NCI-H1417 treated with DMSO at 0.1 percent for 48 hours (cell line): ENCODE results near the gene ADGRL3.
"Not testable (repeated sequence)": the region's sequence is repeated elsewhere in the genome, so short reads cannot be mapped to it uniquely, and the experiment has no call there.

ENCODE experiments used
- DNase-seq: peaks from one replicate; lab custom pipeline; 2025; lab: John Stamatoyannopoulos, UW

Gene ADGRL3

DNA sequence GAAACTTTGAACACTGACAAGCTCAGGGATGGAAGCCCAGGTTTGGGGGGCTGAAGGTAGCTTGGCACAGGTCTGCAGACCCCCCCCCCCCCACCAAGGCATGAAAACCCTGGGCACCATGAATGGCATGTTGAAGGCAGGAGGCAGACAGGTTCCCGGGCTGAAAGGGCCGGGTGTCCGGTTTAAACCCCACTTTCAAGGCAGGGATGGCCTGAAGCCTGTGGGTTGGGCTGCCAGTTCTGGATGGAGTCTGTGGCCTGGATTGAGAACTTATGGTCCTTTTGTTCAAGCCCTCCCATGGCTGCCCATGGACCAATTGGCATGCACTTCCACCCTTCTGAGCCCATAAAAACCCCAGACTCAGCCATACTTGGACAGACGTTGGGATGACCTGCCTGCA lies 616.9 kb downstream of the ADGRL3 start:
- no peak for DNase-seq

DNA sequence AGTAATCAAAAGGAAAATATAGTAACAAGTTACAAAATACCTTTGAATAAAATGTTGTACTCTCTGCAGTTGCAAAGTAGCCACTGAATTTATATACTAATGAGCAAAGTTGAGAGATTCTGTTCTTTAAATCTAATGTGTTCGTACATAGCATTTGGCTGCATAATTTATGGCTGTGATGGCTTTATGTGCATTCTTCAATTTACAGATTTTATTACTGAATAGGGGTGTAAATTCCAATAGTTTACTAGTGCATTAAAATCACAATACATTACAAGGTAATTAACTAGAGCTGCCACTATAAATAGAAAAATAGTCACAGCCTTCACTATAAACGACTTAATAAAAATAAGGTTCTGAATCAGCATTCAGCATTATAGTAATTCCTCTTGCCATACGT lies 620.0 kb downstream of the ADGRL3 start:
- DNase-seq: no peak

DNA sequence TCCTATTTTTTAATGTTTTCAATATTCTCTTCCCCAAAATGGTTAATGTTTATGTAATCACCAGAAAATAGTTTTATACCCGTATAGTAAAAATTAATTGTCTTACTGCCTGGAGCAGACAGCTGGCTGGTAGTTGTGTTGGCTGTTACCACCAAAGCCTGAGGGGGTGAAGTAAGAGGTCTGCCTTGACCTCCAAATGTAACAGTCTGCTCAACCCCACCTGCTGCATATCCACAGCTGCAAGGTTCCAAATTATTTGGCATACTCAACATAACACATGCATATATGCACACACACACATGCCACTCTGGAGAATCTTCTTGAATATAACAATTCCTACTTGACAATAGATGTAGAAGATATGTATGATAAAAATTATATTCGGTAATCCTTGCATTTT lies 624.3 kb downstream of the ADGRL3 start:
- DNase-seq: no peak

DNA sequence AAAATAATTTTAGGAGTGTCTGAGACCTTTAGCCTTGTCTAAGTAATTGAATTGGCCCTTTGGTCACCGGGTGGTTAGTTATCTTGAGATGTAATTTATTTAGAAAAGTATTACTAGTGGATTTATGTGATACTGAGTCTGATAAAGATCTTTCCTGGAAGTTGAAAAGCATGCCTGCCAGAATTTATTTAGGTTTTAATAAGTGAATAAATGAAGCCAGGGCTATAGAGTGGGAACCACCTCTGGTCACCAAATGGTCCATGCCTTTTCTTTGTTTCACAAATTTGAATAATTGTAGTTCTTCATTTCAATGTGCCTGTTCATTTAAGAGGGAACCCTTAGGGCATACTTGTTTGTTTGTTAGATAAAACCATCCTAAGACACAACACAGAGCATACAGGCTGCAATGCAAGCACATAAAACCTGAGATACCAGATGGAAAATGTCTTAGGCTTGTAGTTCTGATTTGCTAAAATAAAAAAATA lies 627.8 kb downstream of the ADGRL3 start:
- no peak for DNase-seq

DNA sequence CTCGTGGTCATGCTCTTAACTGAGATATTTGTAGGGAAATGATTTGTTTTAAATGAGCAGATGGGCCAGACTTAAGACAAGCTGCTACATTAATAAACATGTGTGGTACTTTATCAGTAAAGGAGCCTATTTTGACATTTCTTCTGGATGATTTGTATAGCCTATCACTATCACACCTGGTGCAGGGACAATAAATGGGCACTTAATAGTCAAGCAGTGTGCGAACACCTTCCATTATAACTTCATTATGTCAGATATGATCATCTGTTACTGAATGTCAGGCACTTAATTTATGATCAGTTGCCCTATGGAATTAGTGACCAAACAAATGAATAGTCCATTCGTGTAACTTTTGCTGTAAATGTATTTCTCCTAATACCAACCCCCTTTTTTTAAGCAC lies 628.8 kb downstream of the ADGRL3 start:
- DNase-seq: peak; percentile 56

DNA sequence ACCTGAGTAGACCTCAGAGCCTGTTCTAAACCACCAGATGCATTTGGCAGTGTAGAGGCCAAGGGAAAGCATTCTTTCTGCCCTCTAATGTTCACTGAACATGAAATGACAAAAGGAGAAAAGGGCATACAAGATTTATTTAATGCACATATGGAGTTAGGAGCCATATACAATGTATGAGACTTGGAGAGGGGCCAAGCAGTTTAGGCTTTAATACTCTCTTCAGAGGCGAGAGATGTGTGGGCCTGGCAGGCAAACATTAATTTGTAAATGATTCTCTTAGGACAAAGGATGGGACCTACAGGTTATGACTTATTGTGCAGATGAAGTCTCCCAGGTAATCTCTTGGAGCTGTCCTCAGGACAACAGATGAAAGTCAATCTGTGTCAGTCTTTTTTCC lies 631.9 kb downstream of the ADGRL3 start:
- no peak for DNase-seq

DNA sequence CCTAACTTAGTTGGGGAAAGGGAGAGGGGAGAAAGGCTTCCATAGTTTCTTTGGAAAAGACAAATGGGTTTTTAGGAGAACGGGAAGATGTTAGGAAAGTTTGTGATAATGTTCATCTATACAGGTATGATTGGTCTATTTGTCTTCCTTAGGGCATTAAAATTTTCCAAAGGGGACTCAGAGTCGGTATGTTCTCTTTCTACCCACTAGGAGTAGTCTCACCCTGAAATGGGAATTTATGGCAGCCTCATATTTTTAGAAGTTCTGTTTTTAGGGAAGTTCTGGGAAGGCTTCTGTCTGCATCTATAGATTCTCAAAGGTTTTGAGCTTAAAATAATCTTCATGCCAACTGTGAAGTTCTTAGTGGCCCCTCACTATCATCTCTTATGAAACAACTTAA lies 637.3 kb downstream of the ADGRL3 start:
- DNase-seq: no peak

DNA sequence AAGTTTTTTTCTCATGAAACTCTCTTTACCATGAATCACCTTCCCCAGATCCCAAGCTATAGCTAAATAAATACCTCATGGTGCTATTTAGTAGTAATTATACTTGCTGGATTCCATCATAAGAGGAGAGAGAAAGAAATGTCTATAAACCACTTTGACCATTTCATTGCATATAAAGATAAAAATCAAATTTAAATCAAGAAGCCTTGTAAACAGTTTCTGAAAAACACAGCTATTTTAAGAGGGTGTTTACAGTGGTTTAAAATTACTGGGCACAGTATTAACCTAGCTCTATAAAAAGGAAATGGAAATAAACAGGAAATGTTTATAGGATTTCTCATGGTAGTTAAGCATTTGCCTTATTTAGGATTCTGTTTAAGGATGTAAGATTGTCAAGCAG lies 637.9 kb downstream of the ADGRL3 start:
- no peak for DNase-seq

DNA sequence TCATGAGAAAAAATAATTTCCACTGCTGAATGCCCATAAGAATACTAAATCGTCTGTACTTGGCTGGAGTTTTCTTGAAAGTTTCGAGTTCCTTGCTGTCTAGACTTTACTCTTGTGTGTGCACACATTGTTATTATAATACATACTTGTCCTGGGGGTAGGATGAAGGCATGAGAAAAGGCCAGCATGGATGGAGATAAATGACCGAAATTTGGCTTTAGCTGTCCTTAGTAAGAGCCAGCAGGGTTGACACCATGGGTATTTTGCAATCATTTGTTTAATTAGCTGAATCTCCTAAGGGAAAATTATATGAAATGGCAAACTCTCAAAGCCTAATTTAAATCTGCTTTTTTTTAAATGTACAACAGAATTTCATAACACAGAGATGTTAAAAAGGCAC lies 641.6 kb downstream of the ADGRL3 start:
- DNase-seq: no peak

DNA sequence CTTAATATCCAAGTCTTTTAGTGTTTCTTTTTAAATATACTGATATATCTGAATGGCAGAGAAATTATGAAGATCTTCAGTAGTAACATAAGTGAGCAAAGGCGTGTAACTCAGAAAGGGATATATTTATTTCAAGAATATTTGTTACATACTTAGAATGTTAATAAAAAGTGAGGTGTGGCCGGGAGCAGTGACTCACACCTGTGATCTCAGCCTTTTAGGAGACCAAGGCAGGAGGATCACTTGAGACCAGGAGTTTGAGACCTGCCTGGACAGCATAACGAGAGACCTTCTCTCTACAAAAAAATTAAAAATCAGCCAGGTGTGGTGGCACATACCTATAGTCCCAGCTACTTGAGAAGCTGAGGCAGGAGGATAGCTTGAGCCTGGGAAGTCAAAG lies 651.0 kb downstream of the ADGRL3 start:
- DNase-seq: no peak

DNA sequence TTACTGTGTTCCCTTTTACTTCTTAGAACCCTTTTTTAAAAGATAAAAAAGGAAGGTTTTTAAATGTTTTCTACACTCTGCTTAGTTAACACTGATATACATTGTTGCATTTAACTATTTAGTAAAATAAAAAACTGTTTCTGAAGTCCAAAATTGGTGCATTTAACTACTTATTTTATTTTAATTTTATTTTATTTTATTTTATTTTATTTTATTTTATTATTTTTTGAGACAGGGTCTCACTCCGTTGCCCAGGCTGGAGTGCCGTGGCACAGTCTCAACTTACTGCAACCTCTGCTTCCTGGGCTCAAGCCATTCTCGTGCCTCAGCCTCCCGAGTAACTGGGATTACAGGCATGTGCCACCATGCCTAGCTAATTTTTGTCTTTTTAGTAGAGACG lies 652.0 kb downstream of the ADGRL3 start:
- DNase-seq: not testable (repeated sequence)

DNA sequence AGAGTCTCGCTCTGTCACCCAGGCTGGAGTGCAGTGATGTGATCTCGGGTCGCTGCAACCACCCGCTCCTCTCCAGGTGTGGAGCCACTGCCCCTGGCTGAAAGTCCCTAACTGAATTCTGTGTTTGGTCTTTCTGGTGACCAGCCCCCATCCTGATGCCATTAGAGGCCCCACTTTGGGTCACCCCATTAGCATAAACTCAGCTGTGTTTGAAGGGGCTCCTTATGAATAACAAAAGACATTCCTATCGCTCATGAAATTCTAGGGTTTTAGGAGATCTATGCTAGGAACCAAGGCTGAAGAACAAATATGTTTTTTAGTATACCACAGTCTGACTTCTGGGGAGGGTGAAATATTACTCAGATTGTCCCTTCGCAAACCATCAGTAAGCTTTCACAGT lies 652.9 kb downstream of the ADGRL3 start:
- DNase-seq: no peak

DNA sequence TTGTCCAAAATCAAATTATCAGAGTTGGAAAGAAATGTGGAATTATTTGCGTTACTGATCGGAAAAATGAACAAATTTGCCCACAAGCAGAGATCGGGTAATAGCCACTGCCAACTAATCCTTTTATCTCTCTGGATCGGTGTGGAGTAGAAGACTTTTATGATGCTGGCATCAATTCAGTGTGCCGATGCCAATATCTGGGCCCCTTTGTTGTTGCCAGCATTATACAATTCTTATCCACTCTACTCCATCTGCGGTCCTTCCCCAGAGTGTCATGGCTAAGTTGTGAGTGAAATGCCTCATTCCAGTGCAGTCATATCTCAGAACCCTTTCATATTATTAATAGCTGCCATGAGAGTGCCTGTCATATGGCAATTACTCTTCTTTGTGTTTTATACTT lies 660.2 kb downstream of the ADGRL3 start:
- DNase-seq: no peak

DNA sequence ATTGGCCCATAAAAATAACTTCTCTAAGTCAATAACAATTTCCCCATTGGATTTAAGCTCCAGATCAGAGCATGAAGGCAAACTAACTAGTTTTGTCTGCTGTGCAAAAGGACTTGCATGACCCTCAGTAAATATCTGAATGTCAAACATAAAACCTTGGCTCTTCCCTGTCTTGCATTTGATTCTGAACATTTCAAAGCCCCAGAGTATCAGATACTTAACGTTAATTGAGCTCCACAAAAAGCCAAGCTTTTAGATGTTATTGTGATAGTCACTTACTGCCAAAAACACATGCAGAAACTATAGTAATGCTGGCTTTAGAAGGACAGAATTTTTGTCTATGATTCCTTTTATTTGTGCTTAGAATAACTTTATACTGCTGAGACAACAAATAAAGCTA lies 664.2 kb downstream of the ADGRL3 start:
- DNase-seq: no peak

DNA sequence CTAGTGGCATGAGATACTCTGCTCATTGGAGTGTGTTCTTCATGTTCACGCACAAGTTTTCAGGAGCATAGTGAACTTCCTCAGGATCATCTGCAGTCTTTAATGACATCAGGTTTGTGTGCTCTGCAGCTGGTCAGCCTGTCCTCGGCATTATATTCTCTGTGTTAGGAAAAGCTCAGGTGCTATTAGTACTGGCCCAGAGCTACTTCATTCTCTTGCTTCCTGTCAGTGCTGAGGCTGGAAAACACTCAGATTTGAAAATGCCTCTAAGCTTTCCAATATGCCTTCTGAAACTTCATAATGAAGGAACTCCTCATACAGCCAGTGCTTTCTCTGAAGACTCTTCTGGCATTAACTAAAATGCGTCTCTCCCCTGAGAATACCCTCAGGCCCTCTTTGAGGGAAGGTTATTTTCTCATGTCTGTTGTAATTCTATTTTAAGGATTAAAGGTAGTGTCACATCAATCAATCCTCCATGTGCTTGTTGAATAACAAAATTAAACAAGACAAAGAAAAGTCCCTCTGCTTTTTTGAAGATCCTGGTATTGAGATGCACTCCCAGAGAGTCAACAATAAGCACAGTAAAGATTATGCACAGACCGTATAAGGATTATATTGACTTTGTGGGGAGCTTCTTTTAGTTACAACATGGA lies 666.4 kb downstream of the ADGRL3 start:
- DNase-seq: no peak

DNA sequence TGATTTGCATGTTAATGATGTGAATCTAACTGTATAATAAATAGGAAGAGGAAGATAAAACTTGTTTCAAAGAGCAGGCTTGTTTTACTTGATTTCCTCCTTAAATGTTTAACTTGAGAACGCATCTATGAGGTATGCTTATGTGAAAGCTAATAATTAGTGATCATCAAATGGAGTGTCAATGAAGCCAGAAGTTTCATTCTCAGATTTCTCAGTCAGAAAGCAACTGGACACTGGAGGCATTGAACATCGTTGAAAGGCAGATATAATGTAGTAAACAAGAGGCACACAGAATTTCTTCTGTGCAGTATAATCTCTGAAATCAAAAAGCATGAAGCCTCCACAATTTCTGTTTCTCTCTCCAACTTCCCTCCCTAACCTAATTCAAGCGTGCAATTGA lies 672.9 kb downstream of the ADGRL3 start:
- no peak for DNase-seq

DNA sequence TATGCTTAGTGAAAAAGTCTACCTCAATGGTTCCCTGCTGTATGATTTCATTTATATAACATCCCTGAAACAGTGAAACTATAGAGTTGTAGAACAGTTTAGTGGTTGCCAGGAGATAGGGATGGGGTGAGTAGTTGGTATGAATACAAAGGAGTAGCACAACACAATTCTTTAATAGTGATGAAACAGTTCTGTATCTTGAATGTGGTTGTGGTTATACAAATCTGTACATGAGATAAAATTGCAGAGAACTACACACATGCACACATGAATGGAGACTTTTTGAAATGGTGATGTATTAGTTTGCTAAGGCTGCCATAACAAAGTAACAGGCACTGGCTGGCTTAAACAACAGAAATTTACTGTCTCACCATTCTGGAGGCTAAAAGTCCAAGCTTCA lies 677.1 kb downstream of the ADGRL3 start:
- no peak for DNase-seq

DNA sequence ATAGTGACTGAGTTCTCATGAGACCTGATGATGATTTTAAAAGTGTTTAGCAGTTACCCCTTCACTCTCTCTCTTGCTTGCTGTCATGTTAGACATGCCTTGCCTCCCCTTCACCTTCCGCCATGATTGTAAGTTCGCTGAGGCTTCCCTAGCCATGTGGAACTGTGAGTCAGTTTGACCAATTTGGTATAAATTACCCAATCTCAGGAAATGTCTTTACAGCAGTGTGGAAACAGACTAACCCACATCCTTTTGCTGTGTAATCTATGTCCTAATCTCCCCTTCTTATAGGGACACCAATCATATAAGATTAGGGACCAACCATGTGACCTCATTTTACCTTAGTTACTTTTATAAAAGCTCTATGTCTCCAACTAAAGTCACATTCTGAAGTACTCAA lies 677.8 kb downstream of the ADGRL3 start:
- DNase-seq: no peak

DNA sequence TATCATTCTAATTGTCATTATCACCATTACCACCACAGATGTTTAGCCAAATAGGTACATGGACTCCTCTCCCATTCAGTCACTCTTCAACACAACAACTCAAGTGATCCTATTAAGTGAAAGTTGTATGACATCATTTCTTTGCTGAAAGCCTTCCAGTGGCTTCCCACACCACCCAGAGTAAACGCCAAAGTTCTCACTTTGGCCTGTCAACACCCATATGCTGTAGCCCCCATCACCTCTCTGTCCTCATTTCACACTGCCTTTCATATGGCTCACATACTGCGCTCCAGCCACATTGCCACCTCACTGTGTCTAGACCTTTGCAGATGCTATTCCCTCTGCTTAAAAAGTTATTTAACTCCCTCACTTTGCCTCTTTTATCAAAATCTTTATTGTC lies 682.3 kb downstream of the ADGRL3 start:
- DNase-seq: no peak

DNA sequence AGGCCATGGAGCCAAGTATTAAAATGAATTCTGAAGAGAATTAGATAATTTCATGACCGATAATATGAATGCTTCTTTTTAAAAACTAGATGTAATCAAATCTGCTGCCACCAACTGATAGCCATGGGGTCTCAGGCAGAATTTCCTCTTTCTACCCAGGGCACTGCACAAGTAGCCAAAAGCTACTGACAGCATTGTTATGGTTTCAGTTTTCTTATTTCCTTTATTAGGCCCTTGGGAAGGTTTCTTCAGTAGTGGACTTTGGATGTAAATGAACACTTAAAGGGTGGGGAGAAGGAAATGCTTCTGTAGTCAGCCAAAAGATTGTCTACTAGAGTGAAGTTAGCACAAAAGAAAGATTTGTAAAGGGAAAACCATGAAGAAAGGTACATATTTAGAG lies 686.0 kb downstream of the ADGRL3 start:
- no peak for DNase-seq

DNA sequence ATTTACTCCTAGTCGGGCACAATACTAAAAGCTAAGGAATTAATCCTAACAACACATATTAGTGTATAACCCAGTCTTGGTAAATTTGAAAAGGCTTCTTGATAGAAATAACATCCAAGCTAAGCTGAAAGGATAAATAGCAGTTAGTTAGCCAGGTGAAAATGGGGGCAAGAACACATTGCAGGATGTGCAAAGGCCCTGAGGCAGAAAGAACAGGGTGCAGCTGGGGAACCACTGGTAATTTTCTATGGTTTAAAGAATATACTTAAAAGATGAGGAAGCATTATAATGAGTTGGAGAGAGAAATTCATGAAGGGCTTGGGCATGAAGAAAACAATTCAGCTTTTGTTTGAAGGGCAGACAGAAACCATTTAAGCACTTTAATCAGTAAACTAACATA lies 689.0 kb downstream of the ADGRL3 start:
- no peak for DNase-seq

DNA sequence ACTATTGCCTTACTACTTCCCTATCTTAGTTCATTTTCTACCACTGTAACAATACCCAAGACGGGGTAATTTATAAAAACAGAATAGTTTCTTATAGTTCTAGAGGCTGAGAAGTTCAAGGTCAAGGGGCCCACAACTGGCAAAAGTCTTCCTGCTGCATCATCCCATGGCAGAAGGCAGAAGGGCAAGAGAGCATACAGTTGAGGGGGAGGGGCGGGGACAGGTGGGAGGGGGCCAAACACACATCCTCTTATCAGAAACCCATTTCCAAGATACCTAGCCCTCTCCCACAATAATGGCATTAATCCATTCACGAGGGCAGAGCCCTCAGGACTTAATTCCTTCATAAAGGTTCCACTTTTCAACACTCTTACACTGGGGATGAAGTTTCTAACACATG lies 690.2 kb downstream of the ADGRL3 start:
- no peak for DNase-seq

DNA sequence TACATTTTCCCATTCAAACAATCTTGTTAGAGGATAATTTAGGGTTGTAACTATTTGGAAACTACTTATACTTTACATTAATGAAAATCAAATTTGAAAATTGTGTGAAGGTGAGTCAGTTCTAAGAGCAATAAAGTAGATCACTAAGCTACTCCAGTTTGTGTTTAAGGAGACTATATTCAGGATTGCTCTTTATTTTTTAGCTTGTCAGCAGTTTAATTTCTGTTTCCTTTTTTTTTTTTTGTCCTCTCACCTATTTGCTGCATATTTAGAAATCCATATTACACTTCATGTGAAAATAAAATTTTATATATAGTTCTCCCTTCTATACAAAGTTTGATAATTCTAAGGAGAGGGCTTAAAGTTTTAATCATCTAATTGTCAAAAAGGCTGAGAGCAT lies 691.8 kb downstream of the ADGRL3 start:
- DNase-seq: no peak

DNA sequence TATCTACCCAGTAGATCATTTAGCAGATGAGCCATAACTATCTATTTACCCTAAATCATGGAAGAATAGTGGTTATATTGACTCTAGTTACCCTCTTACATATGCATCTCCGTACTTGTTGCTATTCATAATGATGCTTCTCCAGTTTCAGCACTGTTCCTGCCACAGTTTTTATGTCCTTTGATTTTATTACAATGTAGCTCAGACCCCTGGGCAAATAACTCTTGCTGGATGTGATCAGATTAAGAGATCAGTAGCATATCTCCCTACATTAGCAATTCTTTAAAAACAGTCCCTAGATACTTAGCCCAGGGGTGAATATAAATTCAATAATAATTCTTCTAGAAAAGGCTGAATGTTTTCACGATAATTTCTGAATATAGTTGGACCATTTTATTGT lies 696.5 kb downstream of the ADGRL3 start:
- DNase-seq: no peak

DNA sequence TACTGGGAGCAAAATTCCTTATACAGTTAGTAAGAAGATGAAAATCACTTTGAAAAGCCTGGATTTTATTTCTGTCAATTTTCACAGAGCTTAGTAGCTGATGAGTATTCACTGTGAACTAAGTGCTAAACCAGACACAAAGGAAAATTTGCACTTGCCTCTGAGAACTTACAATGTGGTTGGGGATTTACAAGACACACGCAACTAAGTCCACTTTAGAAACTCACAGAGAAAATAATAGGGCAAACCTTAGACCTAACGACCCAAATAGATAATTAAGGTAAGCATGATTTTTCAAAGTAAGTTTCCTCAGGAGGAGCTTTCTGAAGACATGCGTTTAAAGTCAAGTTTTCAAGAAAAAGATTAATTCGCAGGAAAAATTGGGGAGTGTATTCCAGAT lies 708.9 kb downstream of the ADGRL3 start:
- no peak for DNase-seq
